A673 (cell line): ENCODE data around the gene ALDH8A1. TPM values are rescaled to one million over a fixed set of nuclear protein-coding genes. Genes with fewer than 3 reads are reported as not detected.
A peak's percentile ranks its signal among the peaks of the same experiment; 100 is the strongest.

ENCODE experiments used
- BruUV-seq: library from RNA; stranded (reverse); fragments of 400-500 nt; replicated peaks from 2 replicates; lab custom pipeline; 2021; lab: Mats Ljungman, UMichigan
- CTCF ChIA-PET: fragments of 300-600 bp; sonication (Branson Sonifier 250); formaldehyde crosslinking; loops from one replicate; lab custom pipeline; 2022; ENCODE audit warnings: antibody characterized with exemption; lab: Charles Lee
- POLR2A ChIA-PET: fragments of 300-600 bp; sonication (Branson Sonifier 250); formaldehyde crosslinking; loops from one replicate; lab custom pipeline; 2022; ENCODE audit warnings: antibody characterized with exemption; ENCODE audit not compliant: low non-redundant PET; lab: Charles Lee
- DNase-seq: peaks from one replicate; pipeline ENCODE4 v3.0.0-alpha.2; 2015; ENCODE audit warnings: low spot score
- H3K27ac ChIP-seq: fragments of 200-600 bp; sonication (generic); 2 replicates; pipeline ENCODE4 v1.5.1; 2016; ENCODE audit warnings: mixed run types, low read depth, mild to moderate bottlenecking, mixed read lengths, antibody characterized with exemption, low read length; ENCODE audit not compliant: poor library complexity, severe bottlenecking
- H3K27me3 ChIP-seq: fragments of 200-600 bp; sonication (generic); replicated peaks from 2 replicates; pipeline ENCODE4 v1.6.1; 2017; ENCODE audit warnings: mixed run types, low read depth, mild to moderate bottlenecking, mixed read lengths, antibody characterized with exemption, low read length; ENCODE audit not compliant: insufficient read depth, poor library complexity
- H3K36me3 ChIP-seq: fragments of 200-600 bp; sonication (generic); 2 replicates; pipeline ENCODE4 v1.6.1; 2016; ENCODE audit warnings: mixed run types, mild to moderate bottlenecking, mixed read lengths, antibody characterized with exemption, low read length; ENCODE audit not compliant: insufficient read depth, poor library complexity, severe bottlenecking
- H3K4me1 ChIP-seq: fragments of 200-600 bp; sonication (generic); 2 replicates; pipeline ENCODE4 v1.6.1; 2017; ENCODE audit warnings: mixed run types, mild to moderate bottlenecking, mixed read lengths, antibody characterized with exemption, low read length; ENCODE audit not compliant: insufficient read depth, poor library complexity, severe bottlenecking
- H3K4me3 ChIP-seq: fragments of 200-600 bp; sonication (generic); 2 replicates; pipeline ENCODE4 v1.5.1; 2016; ENCODE audit warnings: low read depth, mixed run types, mild to moderate bottlenecking, mixed read lengths, low read length; ENCODE audit not compliant: poor library complexity, severe bottlenecking
- H3K9me3 ChIP-seq: fragments of 200-600 bp; sonication (generic); 2 replicates; pipeline ENCODE4 v1.6.1; 2016; ENCODE audit warnings: mixed run types, low read depth, mild to moderate bottlenecking, mixed read lengths, antibody characterized with exemption, low read length; ENCODE audit not compliant: poor library complexity, severe bottlenecking
- EZH2 ChIP-seq: fragments of 200-600 bp; sonication (generic); IDR thresholded peaks from 2 replicates; pipeline ENCODE4 v1.6.1; 2017; ENCODE audit warnings: borderline replicate concordance, low read depth, mild to moderate bottlenecking, mixed read lengths, antibody characterized with exemption, low read length; ENCODE audit not compliant: poor library complexity, severe bottlenecking
- intact Hi-C: fragments of 100-400 bp; cut with micrococcal nuclease; formaldehyde crosslinking; loops from one replicate; pipeline ENCODE4 v1.10.0; 2022; ENCODE audit not compliant: unreplicated experiment
- total RNA-seq: library from RNA; stranded (reverse); gene quantifications from 2 replicates; pipeline ENCODE4 v1.2.3, GENCODE V29; 2021
- TF ChIP-seq, protein P1 (sequence below): fragments of 300-800, 200-600 bp; sonication (generic); conservative IDR thresholded peaks from 2 replicates; pipeline ENCODE4 v1.5.1; 2017; ENCODE audit warnings: low read depth, mild to moderate bottlenecking, antibody characterized with exemption, low read length, moderate library complexity, mixed read lengths

Gene ALDH8A1
- total RNA-seq, 1 experiment from 2014 or later: 0.45 TPM

DNA sequence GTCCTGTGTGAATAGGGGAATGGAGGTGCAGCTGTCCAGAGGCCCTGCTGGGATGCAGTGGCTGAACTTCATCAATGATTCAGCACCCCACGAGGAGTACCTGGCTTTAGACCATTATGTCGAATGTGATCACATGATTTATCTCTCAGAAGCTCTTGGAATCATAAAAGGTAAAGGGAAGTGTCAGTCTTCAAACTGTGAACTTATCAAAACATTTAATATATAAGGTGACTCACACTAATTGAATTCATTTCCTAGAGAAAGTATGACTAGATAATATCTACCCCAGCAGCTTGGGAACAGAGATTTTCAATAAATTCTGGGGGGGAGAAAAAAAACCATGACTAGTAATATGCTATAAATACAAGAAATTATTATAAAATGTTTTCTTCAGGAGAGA, 29.5 kb downstream of the ALDH8A1 start:
- no peaks in the 10 kb centered on the region for H3K9me3 ChIP-seq
- BruUV-seq: no TSS peak
- ChIA-PET POLR2A (no interaction called here), CTCF (no interaction called here)
- H3K4me3 ChIP-seq: no peak overlapping the region
- no peaks in the 10 kb centered on the region for H3K36me3 ChIP-seq
- no peaks in the 10 kb centered on the region for H3K27me3 ChIP-seq
- intact Hi-C loops: no loop called here
- DNase-seq: no peak
- TF ChIP-seq, protein P1, sequence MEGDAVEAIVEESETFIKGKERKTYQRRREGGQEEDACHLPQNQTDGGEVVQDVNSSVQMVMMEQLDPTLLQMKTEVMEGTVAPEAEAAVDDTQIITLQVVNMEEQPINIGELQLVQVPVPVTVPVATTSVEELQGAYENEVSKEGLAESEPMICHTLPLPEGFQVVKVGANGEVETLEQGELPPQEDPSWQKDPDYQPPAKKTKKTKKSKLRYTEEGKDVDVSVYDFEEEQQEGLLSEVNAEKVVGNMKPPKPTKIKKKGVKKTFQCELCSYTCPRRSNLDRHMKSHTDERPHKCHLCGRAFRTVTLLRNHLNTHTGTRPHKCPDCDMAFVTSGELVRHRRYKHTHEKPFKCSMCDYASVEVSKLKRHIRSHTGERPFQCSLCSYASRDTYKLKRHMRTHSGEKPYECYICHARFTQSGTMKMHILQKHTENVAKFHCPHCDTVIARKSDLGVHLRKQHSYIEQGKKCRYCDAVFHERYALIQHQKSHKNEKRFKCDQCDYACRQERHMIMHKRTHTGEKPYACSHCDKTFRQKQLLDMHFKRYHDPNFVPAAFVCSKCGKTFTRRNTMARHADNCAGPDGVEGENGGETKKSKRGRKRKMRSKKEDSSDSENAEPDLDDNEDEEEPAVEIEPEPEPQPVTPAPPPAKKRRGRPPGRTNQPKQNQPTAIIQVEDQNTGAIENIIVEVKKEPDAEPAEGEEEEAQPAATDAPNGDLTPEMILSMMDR: no peak
- no peak for TF ChIP-seq EZH2
- H3K27ac ChIP-seq: no peak overlapping the region
- no peaks in the 10 kb centered on the region for H3K4me1 ChIP-seq

DNA sequence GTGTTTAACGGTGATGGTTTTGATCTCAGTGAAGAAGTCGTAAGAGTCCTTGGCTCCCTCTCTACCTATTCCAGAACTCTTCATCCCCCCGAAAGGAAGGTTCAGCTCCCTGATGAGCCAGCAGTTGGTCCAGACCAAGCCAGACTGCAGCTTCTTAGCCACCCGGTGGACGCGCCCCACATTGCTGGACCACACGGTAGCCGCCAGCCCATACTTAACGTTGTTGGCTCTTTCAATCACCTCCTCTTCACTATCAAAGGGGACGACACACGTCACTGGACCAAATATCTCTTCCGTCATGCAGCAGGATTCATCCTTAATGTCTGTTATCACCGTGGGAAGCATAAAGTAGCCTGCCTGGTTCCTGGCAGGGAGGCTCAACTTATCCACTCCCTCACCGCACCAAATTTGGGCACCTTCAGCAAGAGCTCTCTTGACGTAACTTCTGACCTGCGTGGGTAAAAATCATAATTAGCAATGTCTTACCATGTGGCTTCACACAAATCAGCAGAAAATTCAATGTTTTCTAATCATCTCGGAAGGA, 31.4 kb downstream of the ALDH8A1 start:
- no peaks in the 10 kb centered on the region for H3K4me1 ChIP-seq
- no peak overlapping the region for H3K27ac ChIP-seq
- no peaks in the 10 kb centered on the region for H3K27me3 ChIP-seq
- no peak for TF ChIP-seq EZH2
- TF ChIP-seq, protein P1: 0 out of 2 replicates have a peak, but pooled peaks have one; percentile 15
- ChIA-PET CTCF (no interaction called here), POLR2A (no interaction called here)
- no TSS peak for BruUV-seq
- H3K36me3 ChIP-seq: no peaks in the 10 kb centered on the region
- no peak overlapping the region for H3K4me3 ChIP-seq
- no peak for DNase-seq
- H3K9me3 ChIP-seq: no peaks in the 10 kb centered on the region
- intact Hi-C loops: no loop called here

DNA sequence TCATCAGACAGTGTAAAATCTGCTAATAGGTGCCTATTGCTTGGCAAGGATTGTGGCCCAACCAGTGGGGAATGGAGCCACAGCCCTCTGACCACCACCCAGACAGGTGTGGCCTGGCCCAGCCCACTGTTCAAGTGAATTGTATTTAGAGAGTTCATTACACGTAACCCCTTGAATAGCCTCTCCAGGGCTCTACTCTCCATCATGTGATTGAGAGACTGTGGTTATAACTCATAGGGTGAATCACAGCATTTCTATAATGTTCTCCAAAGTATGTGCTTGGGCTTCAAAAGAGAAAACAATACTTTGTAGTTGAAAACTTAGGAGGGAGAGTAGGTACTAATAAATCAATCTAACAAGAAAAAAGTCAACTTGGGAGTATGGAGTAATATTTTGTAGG, 38.4 kb downstream of the ALDH8A1 start:
- intact Hi-C loops: no loop called here
- DNase-seq: no peak
- H3K36me3 ChIP-seq: no peaks in the 10 kb centered on the region
- TF ChIP-seq, protein P1: no peak
- POLR2A ChIA-PET: no interaction called here
- no peak overlapping the region for H3K4me3 ChIP-seq
- BruUV-seq: no TSS peak
- no peak overlapping the region for H3K27ac ChIP-seq
- CTCF ChIA-PET: no interaction called here
- H3K27me3 ChIP-seq: no peaks in the 10 kb centered on the region
- no peaks in the 10 kb centered on the region for H3K9me3 ChIP-seq
- H3K4me1 ChIP-seq: no peaks in the 10 kb centered on the region
